ENCODE data around the gene TMEM30B.

Gene TMEM30B

GRCh38 chr14:61229475-61229888, 51.7 kb downstream of the TMEM30B start:
- DNase-seq = no peak

GRCh38 chr14:61227884-61228591, 53.1 kb downstream of the TMEM30B start:
- DNase-seq = no peak
